ENCODE measurements around the gene ST6GAL1. TPM values are rescaled to one million over a fixed set of nuclear protein-coding genes. Genes with fewer than 3 reads are reported as not detected.

ST6GAL1 gene
- total and polyA plus RNA-seq, 2 of the 13 experiments (the other 11 are each of a cell fraction or from before 2014, with no cell fraction given) = 79.9 to 164 TPM

DNA sequence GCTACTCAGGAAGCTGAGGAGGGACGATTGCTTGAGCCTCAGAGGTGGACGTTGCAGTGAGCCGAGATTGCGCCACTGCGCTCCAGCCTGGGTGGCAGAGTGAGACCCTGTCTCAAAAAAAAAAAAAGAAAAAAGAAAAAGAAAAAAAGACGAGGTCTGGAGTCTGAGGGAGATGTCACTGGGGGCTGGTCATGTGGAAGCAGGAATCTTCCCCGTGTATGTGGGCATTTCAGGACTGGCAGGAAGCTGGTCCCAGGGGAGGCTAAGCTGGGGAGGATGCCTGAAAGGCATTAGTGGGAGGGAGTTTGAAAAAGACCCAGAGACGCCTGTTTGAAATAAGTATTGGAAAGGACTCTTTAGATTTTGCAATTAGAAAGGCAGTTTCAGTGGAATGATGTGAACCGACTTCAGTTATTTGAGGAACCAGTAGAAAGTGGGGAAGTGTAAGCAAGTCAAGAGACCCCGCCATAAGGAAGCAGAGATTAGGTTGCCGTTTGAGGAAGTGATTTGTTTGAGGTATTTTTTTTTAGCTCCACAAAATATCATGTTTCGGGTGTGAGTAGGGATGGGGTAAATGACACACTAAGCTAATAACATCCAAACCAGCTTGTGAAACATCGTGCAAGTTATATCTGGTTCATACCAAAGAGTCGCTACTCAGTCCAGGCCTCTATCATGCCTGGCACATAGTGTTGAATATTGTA, 55.5 kb downstream of the ST6GAL1 start (continued):
- no peak for TF ChIP-seq ISL2 (CRISPR knock-in tag; IDR thresholded peaks at IDR 0.05)
- no peak for TF ChIP-seq POLR2AphosphoS2 (IDR thresholded peaks at IDR 0.05; ENCODE audit: low read depth, low read length)

DNA sequence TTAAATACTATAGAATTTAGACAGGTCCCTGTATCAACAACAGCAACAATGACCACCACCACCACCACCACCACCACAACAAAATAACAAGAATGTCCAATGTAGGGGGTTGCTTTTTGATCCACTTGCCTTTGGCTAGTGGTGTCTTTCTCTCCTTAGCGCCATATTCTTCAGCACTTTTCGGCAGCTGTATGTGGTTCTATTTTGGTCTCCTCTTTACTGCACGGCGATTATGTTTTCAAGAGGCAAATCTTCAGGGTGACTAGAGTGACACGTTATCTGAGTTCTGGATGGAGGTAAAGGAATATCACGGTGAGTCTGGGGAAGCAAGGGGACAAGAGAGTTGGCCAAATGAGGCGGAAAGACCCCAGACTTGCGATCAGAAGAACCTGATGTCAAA, 56.1 kb downstream of the ST6GAL1 start:
- intact Hi-C loops (cut with micrococcal nuclease; ENCODE audit: unreplicated experiment) (no loop called here), in situ Hi-C loops (cut with HindIII; ENCODE audit: extremely low pct_ligation_motif_present, low pct_unique_long_range_greater_than_20kb) (no loop called here)
- H3K79me2 ChIP-seq (ENCODE audit: insufficient read depth, low read length) = no peaks in the 10 kb centered on the region
- no peak overlapping the region for H3K9ac ChIP-seq (ENCODE audit: insufficient read depth, low read depth, low read length)
- POLR2A ChIA-PET = no interaction called here
- BruUV-seq (replicated peaks) = no TSS peak
- FAIRE-seq = no peak
- H2AFZ ChIP-seq (ENCODE audit: low read length) = no peak overlapping the region
- 96% methylated on average over 8 of the region's 8 CpGs for WGBS (ENCODE audit: low lambda C conversion rate)
- H3K4me2 ChIP-seq (ENCODE audit: low read depth, low read length) = no peak overlapping the region
- H3K4me3 ChIP-seq (replicated peaks in 1 of 3; ENCODE audit: insufficient read depth in 1 of 3, low read depth in 2 of 3, low read length in 3 of 3) = no peak overlapping the region
- H3K36me3 ChIP-seq (replicated peaks in 1 of 2; ENCODE audit: control insufficient read depth in 1 of 2, insufficient read depth in 2 of 2, low read length in 2 of 2) = no peaks in the 10 kb centered on the region
- H3K9me3 ChIP-seq (ENCODE audit: low read length) = no peaks in the 10 kb centered on the region
- peaks cover 32% of the 10 kb centered on the region for H3K4me1 ChIP-seq (ENCODE audit: insufficient read depth, low read length)
- CTCF ChIA-PET (ENCODE audit: low intra/inter-chr PET ratio, low total read pairs) = no interaction called here
- no peak overlapping the region for H3K27ac ChIP-seq (ENCODE audit: extremely low read length, insufficient read depth, low read length)
- no peaks in the 10 kb centered on the region for H4K20me1 ChIP-seq (ENCODE audit: insufficient read depth, low read length)
- no peaks in the 10 kb centered on the region for H3K27me3 ChIP-seq (ENCODE audit: control insufficient read depth in 1 of 2, insufficient read depth in 2 of 2, low read length in 2 of 2)
- no peak for ATAC-seq
- no peak for DNase-seq (ENCODE audit: low spot score)
- no peak for TF ChIP-seq ATRX (CRISPR knock-in tag; IDR thresholded peaks at IDR 0.05; ENCODE audit: borderline replicate concordance)
- TF ChIP-seq ZNF382 (CRISPR knock-in tag; IDR thresholded peaks at IDR 0.05; ENCODE audit: borderline replicate concordance) = no peak
- TF ChIP-seq POGZ (CRISPR knock-in tag; IDR thresholded peaks at IDR 0.05) = no peak
- TF ChIP-seq, protein P1, sequence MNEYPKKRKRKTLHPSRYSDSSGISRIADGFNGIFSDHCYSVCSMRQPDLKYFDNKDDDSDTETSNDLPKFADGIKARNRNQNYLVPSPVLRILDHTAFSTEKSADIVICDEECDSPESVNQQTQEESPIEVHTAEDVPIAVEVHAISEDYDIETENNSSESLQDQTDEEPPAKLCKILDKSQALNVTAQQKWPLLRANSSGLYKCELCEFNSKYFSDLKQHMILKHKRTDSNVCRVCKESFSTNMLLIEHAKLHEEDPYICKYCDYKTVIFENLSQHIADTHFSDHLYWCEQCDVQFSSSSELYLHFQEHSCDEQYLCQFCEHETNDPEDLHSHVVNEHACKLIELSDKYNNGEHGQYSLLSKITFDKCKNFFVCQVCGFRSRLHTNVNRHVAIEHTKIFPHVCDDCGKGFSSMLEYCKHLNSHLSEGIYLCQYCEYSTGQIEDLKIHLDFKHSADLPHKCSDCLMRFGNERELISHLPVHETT (CRISPR knock-in tag; conservative IDR thresholded peaks at IDR 0.05) = no peak
- TF ChIP-seq SYNCRIP (IDR thresholded peaks at IDR 0.05; ENCODE audit: insufficient read depth, low read depth, low read length) = no peak
- TF ChIP-seq MIER3 (CRISPR knock-in tag; IDR thresholded peaks at IDR 0.05; ENCODE audit: borderline replicate concordance) = no peak
- TF ChIP-seq ZNF629 (CRISPR knock-in tag; conservative IDR thresholded peaks at IDR 0.05) = no peak
- TF ChIP-seq, protein P2, sequence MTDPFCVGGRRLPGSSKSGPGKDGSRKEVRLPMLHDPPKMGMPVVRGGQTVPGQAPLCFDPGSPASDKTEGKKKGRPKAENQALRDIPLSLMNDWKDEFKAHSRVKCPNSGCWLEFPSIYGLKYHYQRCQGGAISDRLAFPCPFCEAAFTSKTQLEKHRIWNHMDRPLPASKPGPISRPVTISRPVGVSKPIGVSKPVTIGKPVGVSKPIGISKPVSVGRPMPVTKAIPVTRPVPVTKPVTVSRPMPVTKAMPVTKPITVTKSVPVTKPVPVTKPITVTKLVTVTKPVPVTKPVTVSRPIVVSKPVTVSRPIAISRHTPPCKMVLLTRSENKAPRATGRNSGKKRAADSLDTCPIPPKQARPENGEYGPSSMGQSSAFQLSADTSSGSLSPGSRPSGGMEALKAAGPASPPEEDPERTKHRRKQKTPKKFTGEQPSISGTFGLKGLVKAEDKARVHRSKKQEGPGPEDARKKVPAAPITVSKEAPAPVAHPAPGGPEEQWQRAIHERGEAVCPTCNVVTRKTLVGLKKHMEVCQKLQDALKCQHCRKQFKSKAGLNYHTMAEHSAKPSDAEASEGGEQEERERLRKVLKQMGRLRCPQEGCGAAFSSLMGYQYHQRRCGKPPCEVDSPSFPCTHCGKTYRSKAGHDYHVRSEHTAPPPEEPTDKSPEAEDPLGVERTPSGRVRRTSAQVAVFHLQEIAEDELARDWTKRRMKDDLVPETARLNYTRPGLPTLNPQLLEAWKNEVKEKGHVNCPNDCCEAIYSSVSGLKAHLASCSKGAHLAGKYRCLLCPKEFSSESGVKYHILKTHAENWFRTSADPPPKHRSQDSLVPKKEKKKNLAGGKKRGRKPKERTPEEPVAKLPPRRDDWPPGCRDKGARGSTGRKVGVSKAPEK (CRISPR knock-in tag; IDR thresholded peaks at IDR 0.05; ENCODE audit: borderline replicate concordance) = no peak
- TF ChIP-seq, protein P3, sequence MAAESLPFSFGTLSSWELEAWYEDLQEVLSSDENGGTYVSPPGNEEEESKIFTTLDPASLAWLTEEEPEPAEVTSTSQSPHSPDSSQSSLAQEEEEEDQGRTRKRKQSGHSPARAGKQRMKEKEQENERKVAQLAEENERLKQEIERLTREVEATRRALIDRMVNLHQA (CRISPR knock-in tag; IDR thresholded peaks at IDR 0.05) = no peak
- no peak for TF ChIP-seq ZNF550 (CRISPR knock-in tag; IDR thresholded peaks at IDR 0.05; ENCODE audit: borderline replicate concordance)
- TF ChIP-seq, protein P4, sequence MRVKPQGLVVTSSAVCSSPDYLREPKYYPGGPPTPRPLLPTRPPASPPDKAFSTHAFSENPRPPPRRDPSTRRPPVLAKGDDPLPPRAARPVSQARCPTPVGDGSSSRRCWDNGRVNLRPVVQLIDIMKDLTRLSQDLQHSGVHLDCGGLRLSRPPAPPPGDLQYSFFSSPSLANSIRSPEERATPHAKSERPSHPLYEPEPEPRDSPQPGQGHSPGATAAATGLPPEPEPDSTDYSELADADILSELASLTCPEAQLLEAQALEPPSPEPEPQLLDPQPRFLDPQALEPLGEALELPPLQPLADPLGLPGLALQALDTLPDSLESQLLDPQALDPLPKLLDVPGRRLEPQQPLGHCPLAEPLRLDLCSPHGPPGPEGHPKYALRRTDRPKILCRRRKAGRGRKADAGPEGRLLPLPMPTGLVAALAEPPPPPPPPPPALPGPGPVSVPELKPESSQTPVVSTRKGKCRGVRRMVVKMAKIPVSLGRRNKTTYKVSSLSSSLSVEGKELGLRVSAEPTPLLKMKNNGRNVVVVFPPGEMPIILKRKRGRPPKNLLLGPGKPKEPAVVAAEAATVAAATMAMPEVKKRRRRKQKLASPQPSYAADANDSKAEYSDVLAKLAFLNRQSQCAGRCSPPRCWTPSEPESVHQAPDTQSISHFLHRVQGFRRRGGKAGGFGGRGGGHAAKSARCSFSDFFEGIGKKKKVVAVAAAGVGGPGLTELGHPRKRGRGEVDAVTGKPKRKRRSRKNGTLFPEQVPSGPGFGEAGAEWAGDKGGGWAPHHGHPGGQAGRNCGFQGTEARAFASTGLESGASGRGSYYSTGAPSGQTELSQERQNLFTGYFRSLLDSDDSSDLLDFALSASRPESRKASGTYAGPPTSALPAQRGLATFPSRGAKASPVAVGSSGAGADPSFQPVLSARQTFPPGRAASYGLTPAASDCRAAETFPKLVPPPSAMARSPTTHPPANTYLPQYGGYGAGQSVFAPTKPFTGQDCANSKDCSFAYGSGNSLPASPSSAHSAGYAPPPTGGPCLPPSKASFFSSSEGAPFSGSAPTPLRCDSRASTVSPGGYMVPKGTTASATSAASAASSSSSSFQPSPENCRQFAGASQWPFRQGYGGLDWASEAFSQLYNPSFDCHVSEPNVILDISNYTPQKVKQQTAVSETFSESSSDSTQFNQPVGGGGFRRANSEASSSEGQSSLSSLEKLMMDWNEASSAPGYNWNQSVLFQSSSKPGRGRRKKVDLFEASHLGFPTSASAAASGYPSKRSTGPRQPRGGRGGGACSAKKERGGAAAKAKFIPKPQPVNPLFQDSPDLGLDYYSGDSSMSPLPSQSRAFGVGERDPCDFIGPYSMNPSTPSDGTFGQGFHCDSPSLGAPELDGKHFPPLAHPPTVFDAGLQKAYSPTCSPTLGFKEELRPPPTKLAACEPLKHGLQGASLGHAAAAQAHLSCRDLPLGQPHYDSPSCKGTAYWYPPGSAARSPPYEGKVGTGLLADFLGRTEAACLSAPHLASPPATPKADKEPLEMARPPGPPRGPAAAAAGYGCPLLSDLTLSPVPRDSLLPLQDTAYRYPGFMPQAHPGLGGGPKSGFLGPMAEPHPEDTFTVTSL (CRISPR knock-in tag; IDR thresholded peaks at IDR 0.05; ENCODE audit: borderline replicate concordance) = no peak

Data from HepG2 (cell line).